GM21390 (cell line): ENCODE results near the gene SLC24A4.

Experiments used
- ATAC-seq: cut with Tn5 transposase; IDR thresholded peaks from one replicate; pipeline ENCODE4 v1.9.1; 2021; ENCODE audit not compliant: unreplicated experiment

SLC24A4 gene

DNA sequence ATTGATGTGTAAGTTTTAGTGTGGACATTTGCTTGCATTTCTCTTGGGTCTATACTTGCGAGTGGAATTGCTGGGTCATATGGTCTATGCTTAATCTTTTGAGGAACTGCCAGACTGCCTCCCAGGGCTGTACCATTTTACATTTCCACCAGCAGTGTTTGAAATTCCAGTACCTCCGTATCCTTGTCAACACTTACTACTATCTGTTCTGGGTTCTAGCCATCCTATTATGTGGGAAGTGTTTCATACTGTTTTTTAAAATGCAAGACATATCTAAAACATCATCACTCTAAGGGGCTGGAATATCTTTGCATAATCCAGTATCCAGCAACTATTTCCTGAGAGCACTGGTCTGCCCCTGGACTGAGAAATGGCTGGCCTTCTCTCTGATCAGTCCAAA, 110.4 kb downstream of the SLC24A4 start:
- ATAC-seq = no peak

DNA sequence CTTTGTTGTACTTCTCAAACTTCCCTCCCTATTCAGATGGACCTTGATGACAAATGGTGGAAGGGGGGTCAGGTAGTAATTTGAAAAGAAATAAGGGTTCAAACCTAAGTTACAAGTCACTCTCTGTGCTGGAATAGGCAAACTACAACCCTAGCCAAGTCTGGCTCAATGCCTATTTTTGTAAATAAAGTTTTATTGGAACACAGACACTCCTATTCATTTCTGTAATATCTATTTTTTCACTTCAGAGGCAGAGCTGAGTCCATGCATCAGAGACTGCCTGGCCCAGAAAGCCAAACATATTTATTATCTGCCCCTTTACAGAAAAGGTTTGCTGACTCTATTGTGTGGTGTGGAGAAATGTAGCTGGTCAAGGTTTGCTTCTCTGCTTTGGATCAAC, 112.2 kb downstream of the SLC24A4 start:
- ATAC-seq = no peak

DNA sequence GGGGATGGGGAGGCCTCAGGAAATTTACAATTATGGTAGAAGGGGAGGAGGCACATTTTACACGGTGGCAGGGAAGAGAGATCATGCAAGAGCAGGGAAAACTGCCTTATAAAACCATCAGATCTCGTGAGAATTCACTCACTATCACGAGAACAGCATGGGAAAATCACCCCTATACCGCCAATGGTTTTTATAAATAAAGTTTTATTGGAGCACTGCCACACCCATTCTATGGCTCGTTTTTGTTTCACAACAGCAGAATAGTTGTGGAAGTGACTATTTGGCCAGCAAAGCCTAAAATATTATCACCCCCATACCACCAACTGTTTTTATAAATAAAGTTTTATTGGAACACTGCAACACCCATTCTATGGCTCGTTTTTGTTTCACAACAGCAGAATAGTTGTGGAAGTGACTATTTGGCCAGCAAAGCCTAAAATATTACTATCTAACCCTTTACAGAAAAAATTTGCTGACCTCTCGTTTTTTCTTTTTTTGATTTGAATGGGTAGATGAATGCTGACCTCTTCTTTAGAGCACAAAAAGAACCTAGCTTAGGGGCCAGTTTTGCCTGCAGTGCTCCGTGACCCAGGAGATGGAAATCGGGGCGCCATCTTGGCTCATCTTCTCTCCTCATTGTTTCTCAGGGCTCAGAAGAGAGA, 113.3 kb downstream of the SLC24A4 start:
- ATAC-seq = no peak

DNA sequence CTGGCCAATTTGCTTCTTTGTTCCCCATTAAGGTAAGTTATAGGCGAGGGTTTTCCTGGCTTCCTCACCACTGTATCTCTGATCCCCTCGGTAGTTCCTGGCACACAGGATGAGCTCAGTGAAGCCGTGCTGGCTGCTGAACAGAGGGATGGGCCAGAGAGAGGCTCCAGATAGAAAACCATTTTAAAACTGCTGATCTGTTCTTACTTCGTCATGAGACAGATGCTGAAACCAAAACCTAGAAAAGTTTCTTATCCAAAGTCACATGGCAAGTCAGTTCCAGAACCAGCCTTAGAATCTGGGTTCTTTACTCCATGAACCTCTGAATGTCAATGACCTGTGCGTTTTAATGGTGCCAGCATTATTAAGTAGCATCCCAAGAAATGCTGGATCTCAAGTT, 114.3 kb downstream of the SLC24A4 start:
- ATAC-seq = no peak

DNA sequence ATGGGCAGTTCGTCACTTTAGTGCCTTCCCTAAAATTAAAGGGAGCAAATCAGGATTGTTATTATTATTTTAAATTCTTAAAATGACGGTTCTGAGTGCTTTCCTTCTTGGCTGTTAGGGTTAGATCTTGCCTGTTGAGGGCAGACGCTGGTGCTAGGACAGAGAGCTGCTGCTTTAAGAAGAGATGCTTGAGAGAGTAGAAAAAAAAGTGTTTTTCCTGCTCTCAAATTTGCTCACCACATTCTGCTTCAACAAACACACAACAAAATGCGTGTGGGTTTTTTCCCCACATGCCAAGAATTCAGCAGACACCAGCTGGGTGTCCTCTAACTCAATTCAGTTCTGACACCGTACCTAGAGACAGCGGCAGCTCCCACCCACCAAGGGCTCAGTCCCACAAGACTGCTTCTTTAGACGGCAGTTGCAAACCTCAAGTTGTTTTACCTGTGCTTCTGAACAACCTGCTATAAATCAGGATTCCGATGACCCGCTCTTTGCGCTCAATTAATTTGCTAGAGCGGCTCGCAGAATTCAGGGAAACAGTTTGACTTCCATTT, 114.8 kb downstream of the SLC24A4 start:
- no peak for ATAC-seq

DNA sequence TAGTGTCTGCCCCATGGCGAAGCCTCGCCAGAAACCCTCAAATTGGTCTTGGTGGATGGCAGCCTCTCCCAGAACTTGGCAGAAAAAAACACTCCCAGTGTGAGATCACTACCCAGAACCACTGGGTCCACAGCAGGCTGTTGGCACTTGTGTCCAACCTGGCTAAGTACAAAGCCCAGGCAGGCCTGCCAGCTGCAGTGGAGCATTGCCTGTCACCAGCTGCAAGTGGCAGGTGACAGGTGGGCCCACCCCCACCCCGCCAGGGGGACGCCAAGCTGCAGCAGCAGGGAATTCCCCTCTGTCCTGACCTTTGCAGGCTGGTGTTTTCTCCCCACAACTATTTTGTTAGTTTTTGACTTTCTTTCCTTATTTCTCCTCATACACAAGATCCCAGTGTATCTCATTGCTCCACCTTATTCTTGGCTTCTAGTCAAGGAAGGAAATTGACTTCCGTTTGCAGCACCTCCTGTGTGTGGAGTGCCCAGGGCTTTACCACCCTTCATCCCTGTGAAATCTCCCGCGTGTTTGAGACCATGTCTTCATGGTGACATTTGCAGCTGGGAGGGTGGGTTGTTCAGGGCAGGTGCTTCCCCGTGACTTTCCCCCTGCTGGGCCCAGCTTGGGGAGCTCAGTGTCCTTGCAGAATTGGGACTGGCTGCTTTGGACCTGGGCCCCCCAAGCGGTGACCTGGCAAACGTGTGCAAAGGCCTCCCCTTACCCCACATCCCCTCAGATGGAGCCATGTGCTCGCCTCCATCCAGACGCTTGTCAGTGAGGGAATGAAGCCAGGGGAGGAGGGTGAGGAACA, 116.8 kb downstream of the SLC24A4 start:
- no peak for ATAC-seq

DNA sequence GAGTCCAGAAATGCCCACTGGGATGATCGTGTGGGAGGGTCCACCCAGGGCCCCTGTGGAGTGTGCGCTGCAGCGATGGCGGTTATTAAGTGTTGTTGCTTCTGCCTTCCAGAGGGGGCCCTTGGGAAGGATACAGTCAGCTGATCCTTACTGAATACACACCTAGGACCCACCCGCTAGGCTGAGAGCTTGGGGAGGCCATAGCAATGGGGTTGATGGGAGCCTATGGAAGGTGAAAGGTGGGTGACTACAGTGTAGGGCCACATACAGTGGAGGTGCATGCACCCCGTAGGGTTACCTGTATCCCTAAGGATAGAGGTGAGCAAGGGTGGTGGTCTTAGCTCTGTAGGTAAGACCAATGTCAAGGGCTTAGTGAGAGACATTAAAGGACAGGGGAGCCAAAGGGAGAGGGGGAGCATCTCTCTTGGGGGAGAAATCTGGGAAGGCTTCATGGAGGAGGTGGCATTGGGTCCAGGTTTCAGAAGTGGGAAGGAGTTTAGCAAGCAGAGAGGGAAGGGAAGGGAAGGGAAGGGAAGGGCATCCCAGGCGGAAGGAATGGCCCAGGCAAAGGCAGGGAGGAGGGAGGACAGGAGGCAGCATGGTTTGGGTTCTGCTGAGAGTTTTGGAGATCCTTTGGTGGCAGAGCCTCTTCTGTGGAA, 117.5 kb downstream of the SLC24A4 start:
- no peak for ATAC-seq

DNA sequence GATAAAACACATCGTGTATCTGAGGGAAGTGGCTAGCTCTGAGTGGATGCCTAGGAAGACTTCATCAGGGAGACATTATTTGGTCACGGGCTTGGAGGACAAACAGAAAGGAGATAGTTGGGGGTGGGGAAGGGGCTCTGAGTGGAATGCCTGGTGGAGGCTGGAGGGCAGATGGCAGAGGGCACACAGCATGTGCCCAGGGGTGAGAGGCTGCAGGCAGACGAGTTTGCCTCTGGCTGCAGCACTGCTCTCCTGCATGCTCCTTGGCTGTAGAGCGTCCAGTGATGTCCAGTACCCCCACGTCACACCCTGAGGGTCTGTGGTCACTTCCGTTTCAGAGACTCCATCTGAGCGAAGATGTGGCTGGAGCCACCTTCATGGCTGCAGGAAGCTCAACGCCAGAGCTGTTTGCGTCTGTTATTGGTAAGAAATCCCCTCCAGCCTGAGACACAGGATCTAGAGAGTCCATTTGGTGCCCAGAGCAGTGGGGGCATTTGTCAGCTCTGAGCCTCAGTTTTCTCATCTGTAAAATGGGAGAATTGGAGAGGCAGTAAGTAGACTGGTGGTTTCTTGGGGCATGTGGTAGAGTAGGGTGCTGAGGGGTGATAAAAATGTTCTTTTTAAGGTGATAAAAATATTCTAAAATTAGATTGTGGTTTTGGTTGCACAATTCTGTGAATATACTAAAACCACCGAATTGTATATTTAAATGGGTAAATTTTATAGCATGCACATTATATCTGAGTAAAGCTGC, 119.0 kb downstream of the SLC24A4 start:
- no peak for ATAC-seq

DNA sequence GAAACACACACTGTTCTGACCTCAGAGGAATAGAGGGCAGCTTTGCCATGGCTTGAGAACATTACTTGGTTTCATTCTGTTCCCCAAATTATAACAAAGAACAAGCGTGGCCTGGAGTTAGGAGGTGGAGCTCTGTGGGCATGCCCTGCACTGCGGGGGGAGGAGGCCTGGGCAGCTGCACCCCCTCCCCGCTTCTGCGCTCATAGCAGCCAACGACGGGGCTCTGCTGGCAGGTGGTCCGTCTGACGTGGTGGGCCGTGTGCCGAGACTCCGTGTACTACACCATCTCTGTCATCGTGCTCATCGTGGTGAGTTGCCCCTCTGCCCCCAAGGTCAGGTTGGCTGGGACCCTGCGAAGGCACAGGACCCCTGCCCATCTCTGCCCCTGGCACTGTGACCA, 120.2 kb downstream of the SLC24A4 start:
- ATAC-seq = no peak

DNA sequence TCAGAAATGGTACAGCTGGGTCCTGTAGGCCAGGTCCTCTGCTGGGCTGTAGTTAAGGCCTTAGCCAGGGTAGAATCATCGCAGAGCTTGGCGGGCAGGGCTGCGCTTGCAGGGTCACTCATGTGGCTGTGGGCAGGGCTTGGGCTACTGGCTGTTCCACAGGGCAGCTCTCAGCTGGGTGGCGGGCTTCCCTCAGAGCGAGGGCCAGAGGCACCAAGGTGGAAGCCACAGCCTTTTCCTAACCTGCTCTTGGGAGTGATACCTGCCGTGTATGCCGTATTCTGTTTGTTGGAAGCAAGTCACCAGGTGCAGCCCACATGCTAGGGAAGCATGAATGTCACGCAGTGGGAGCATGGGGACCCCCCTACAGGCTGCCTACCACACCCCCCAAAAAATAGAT, 120.8 kb downstream of the SLC24A4 start:
- no peak for ATAC-seq

DNA sequence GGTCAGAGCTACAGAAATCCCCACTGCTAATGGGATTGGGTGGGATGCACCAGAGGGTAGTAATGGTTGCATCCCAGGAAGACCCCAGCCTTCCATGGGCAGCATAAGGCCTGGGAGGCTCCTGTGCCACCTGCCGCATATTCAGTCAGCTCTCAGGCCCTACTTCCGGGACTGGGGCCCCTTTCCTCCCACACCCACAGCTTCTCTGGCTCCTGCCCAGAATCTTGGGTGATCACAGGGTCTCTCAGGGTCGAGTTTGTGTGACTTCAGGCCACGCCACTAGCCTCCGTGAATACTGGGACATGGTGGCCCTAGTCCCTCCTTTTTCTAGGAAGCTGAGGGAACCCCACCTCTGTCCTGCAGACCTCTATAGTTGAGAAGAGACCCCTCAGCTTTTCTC, 123.8 kb downstream of the SLC24A4 start:
- no peak for ATAC-seq

DNA sequence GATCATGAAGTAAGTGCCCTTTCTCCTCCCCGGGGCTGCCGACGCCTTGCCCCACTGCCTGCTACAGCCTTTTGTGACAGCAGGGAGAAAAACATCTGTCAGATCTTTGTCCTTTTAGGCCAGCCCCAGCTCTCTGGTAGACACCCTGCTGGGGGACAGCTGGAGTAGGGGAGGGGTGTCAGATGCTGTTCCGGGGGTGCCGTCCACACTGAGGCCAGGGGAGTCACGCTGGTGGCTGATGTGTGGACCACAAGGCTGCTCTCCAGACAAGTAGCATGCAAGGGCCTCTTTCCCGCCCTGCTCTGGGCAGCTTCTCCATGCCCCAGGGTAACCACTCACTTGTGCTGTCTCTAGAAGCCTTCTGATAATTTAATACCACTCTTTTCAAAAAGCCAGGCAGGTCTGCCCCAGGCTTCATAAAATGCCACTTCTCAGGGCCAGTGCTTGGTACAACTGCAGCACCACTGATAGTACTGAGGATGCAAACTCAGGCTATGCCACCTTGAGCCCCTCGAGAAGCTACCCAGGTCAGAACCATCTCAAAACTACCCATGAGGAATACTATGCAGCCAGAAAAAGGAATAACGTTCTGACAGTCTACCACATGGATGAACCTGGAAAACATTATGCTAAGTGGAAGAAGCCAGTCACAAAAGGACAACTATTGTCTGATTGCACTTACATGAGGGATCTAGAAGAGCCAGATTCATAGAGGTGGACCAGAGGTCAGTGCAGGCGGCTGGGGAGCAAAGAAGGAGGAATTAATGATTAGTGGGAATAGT, 124.6 kb downstream of the SLC24A4 start:
- no peak for ATAC-seq

DNA sequence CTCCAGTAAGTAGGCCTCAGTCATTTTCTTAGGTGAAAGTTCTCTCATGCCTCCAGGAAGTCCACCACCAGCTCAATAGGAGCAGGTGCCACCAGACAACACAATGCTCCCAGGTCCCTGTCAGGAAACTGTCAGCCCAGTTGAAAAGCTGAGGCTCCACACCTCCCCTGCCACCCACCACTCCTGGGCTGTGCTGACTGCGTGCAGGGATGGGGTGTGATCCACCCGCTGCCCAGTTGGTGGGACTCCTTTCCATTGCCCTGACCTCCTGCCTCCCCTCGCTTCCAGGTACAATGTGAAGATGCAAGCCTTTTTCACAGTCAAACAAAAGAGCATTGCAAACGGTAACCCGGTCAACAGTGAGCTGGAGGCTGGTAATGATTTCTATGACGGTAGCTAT, 125.8 kb downstream of the SLC24A4 start:
- ATAC-seq = no peak

DNA sequence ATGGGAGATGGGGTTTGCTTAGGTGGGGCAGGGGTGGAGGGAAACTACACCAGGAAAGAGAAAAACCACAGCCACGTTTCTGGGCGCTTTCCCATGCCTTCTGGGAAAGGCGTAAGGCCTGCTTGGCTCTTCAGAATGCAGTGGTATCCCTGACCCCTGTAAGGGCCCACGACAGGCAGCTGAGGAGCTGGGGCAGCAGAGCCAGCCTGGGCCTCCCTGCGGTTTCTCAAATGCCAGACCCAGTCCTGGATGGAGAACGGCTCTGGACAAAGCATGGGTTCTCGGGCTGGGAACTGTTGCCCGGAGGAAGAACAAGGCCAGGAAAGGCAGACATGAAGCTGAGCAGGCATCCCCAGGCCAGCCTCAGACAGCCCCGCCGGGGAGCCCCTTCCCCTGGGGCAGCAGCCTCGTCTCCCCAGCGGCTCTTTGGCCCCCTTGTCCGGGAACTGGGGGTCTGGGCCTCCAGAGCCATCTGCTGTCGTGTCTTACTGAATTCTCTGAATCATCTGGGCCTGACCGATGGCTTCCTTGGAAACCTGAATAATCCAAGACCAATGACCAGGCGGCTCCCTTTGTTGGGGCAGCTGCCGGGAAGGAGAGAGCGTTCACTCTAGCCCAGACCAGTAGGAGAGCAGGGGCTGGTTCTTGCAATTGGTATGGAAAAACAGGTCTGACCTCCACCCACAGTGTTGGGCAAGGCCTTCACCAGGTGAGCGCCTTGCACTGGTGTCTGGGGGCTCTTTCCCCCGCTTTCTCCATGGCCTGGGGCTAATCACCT, 126.6 kb downstream of the SLC24A4 start:
- ATAC-seq = no peak

DNA sequence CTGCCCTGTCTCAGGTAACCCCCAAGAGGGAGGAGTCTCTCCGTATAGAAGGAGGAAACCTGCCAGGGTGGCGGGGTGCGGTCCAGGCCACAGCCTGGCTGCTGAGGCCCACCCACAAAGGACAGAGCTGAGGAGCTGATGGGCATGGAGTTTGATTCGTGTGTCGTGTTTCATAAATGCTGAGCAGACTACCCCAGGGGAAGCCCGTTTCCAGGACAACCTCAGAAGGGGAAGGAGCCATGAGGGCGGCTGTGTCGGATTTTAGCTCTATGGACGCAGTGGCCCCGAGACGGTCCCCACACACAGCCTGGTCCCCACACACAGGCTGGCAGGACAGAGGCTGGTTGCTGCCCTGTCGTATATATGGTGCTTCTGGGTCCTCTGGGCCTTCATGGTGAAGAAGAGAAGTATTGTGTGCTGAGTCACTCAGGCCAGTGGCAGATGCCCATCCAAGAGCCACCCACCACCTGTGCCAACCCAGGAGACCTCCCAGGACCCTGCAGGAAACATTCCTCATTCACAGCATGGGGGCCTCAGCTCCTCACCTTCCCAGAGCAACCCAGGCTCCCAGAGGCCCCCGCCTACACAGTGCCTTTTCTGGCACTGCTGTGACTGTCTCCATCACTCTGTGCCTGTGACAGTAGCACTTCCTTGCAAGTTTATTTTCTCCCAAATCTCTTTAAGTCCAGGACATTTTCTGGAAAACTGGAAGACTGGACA, 127.5 kb downstream of the SLC24A4 start:
- no peak for ATAC-seq

DNA sequence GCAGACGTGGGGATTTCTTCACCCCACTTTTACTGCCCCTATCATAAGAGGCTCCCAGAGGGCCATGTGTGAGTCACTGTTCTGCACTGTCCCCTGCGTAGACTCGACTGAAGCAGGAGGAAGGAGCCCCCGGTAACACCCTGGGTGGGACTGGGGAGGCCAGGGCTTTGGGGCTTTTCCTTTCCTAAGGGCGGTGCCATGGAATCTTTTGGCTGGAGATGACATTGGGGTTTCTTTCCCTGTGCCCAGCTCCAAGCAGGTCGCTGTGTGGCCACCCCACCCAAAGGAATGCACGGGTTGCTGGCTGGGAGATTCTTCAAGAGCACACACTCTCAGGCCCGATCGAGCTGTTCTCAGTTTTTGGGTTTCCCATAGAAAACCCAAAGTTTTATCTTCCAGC, 128.3 kb downstream of the SLC24A4 start:
- no peak for ATAC-seq

DNA sequence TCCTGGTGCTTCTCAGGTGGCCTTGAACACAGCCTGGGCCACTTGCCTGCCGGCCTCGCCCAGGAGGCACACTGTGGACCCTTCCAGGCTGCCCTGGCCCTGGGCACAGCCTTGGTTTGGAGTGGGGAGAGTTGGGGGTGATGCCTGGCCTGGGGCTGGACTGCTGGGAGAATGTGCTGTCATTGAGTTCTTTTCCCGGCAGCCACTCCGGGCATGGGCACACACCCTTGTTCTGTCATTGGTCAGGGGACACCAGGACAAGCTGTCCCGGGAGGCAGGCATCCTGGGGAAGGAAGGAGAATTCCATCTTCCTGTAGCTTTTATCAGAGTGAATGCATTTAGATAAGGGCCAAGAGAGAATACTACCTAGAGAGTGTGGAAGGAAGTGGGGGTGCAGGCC, 128.8 kb downstream of the SLC24A4 start:
- no peak for ATAC-seq

DNA sequence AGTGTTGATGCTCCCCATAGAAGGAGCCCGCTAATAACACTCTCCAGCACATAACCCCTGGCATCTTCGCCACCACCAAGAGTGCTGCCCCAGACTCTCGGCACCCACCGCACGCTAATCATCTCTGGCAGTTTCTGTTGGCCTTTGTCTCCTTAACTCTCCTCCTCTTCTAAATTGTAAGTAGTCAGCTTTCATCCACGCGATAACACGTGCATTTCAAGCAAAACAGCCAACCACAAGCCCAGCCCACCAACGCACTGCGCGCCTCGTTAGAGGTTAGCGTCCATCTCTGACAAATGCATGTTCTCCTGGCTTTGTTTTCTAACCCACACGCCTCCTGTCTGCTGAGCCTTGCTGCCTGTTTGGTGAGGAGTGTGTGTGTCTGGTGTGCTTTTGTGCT, 129.5 kb downstream of the SLC24A4 start:
- ATAC-seq = no peak

DNA sequence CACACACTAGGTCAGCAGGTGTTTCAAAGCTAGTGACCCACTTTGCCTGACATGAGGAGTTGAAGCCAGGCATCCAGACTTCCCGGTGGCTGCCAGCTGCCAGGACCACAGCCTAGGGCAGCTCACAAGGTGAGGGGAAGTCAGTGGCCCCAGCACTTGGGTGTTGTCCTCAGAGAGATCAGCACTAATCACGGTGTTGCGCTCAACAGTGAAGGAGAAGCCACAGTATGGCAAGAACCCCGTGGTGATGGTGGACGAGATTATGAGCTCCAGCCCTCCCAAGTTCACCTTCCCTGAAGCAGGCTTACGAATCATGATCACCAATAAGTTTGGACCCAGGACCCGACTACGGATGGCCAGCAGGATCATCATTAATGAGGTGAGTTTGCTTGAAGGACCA, 130.7 kb downstream of the SLC24A4 start:
- no peak for ATAC-seq
